ENCODE results near the gene TALDO1.
A peak's percentile ranks its signal among the peaks of the same experiment; 100 is the strongest.

Gene TALDO1

GRCh38 chr11:702462-703461 is 44.5 kb upstream of the TALDO1 start:
- no peaks in the 10 kb centered on the region for H3K27me3 ChIP-seq (ENCODE audit: insufficient read depth, low read length, poor library complexity, severe bottlenecking)
- no peak for TF ChIP-seq EZH2phosphoT487 (IDR thresholded peaks at IDR 0.05; ENCODE audit: borderline replicate concordance)
- no peak overlapping the region for H2AFZ ChIP-seq (ENCODE audit: low read length)
- H3K4me1 ChIP-seq (ENCODE audit: insufficient read depth, low read length, poor library complexity, severe bottlenecking) = peaks cover 35% of the 10 kb centered on the region
- no peaks in the 10 kb centered on the region for H3K9me3 ChIP-seq (ENCODE audit: insufficient read depth, low read depth, low read length)
- H3K9me2 ChIP-seq (replicated peaks; ENCODE audit: low read depth, low read length) = no peaks in the 10 kb centered on the region
- no peak overlapping the region for H3K4me2 ChIP-seq (ENCODE audit: low read depth, low read length, poor library complexity, severe bottlenecking)
- H3K36me3 ChIP-seq (ENCODE audit: insufficient read depth, low read length) = no peaks in the 10 kb centered on the region
- no peak overlapping the region for H3K4me3 ChIP-seq (ENCODE audit: low read length, poor library complexity, severe bottlenecking)
- H4K20me1 ChIP-seq (ENCODE audit: insufficient read depth, low read length, poor library complexity, severe bottlenecking) = no peaks in the 10 kb centered on the region
- H3F3A ChIP-seq (ENCODE audit: low read depth) = no peaks in the 10 kb centered on the region
- H3K79me2 ChIP-seq (ENCODE audit: insufficient read depth, low read length) = 0 out of 2 replicates have a peak, but pooled peaks cover 3% of the 10 kb centered on the region
- H3K9ac ChIP-seq (ENCODE audit: low read depth, low read length, poor library complexity, severe bottlenecking) = peak overlapping the region; percentile 40

GRCh38 chr11:703506-703905 is 43.8 kb upstream of the TALDO1 start:
- H4K20me1 ChIP-seq (ENCODE audit: insufficient read depth, low read length, poor library complexity, severe bottlenecking) = no peaks in the 10 kb centered on the region
- H3K79me2 ChIP-seq (ENCODE audit: insufficient read depth, low read length) = no peaks in the 10 kb centered on the region

GRCh38 chr11:704228-704674 is 43.0 kb upstream of the TALDO1 start:
- no peaks in the 10 kb centered on the region for H3K9me2 ChIP-seq (replicated peaks; ENCODE audit: low read depth, low read length)
- no peak overlapping the region for H2AFZ ChIP-seq (ENCODE audit: low read length)
- H3K4me3 ChIP-seq (ENCODE audit: low read length, poor library complexity, severe bottlenecking) = no peak overlapping the region
- no peaks in the 10 kb centered on the region for H3K9me3 ChIP-seq (ENCODE audit: insufficient read depth, low read depth, low read length)
- H3K36me3 ChIP-seq (ENCODE audit: insufficient read depth, low read length) = no peaks in the 10 kb centered on the region
- H4K20me1 ChIP-seq (ENCODE audit: insufficient read depth, low read length, poor library complexity, severe bottlenecking) = no peaks in the 10 kb centered on the region
- no peaks in the 10 kb centered on the region for H3K27me3 ChIP-seq (ENCODE audit: insufficient read depth, low read length, poor library complexity, severe bottlenecking)
- no peak overlapping the region for H3K4me2 ChIP-seq (ENCODE audit: low read depth, low read length, poor library complexity, severe bottlenecking)
- H3F3A ChIP-seq (ENCODE audit: low read depth) = no peaks in the 10 kb centered on the region
- no peak overlapping the region for H3K9ac ChIP-seq (ENCODE audit: low read depth, low read length, poor library complexity, severe bottlenecking)
- no peak for TF ChIP-seq CTCF (conservative IDR thresholded peaks at IDR 0.05; ENCODE audit: low read length)
- no peak for TF ChIP-seq EZH2phosphoT487 (IDR thresholded peaks at IDR 0.05; ENCODE audit: borderline replicate concordance)
- H3K4me1 ChIP-seq (ENCODE audit: insufficient read depth, low read length, poor library complexity, severe bottlenecking) = peaks cover 32% of the 10 kb centered on the region
- H3K79me2 ChIP-seq (ENCODE audit: insufficient read depth, low read length) = no peaks in the 10 kb centered on the region

More at GRCh38 chr11:703506-703905, 43.8 kb upstream of the TALDO1 start:
- Histone ChIP-seq H3K4me1 (ENCODE audit: insufficient read depth, low read length, poor library complexity, severe bottlenecking) (peaks cover 34% of the 10 kb centered on the region), H3K4me2 (ENCODE audit: low read depth, low read length, poor library complexity, severe bottlenecking) (no peak overlapping the region), H3K9me2 (replicated peaks; ENCODE audit: low read depth, low read length) (no peaks in the 10 kb centered on the region), H2AFZ (ENCODE audit: low read length) (no peak overlapping the region), H3K4me3 (ENCODE audit: low read length, poor library complexity, severe bottlenecking) (no peak overlapping the region), H3F3A (ENCODE audit: low read depth) (no peaks in the 10 kb centered on the region), H3K9ac (ENCODE audit: low read depth, low read length, poor library complexity, severe bottlenecking) (peak overlapping the region; percentile 40), H3K36me3 (ENCODE audit: insufficient read depth, low read length) (no peaks in the 10 kb centered on the region), H3K27me3 (ENCODE audit: insufficient read depth, low read length, poor library complexity, severe bottlenecking) (no peaks in the 10 kb centered on the region), H3K9me3 (ENCODE audit: insufficient read depth, low read depth, low read length) (no peaks in the 10 kb centered on the region)
- no peak for TF ChIP-seq EZH2phosphoT487 (IDR thresholded peaks at IDR 0.05; ENCODE audit: borderline replicate concordance)
- TF ChIP-seq CTCF (conservative IDR thresholded peaks at IDR 0.05; ENCODE audit: low read length) = no peak

Data from Loucy (cell line).